SJCRH30 (cell line): ENCODE measurements around the gene KRTAP9-9. TPM values are rescaled to one million over a fixed set of nuclear protein-coding genes. Genes with fewer than 3 reads are reported as not detected.
A peak's percentile ranks its signal among the peaks of the same experiment; 100 is the strongest.
"Not testable (repeated sequence)": the region's sequence is repeated elsewhere in the genome, so short reads cannot be mapped to it uniquely, and the experiment has no call there.

ENCODE experiments used
- DNase-seq, 2 experiments: peaks; one replicate each; pipeline ENCODE4 v3.0.0-alpha.2; 2015 to 2020
- H3K27ac ChIP-seq: fragments of 250-450 bp; sonication (Bioruptor Pico); 2 replicates; pipeline ENCODE4 v1.5.1; 2020; ENCODE audit warnings: mild to moderate bottlenecking, moderate library complexity
- H3K27me3 ChIP-seq: fragments of 250-450 bp; sonication (Bioruptor Pico); 2 replicates; pipeline ENCODE4 v1.5.1; 2020; ENCODE audit warnings: mild to moderate bottlenecking, moderate library complexity
- H3K36me3 ChIP-seq: fragments of 250-450 bp; sonication (Bioruptor Pico); 2 replicates; pipeline ENCODE4 v1.5.1; 2020; ENCODE audit warnings: mild to moderate bottlenecking, moderate library complexity
- H3K4me1 ChIP-seq: fragments of 250-450 bp; sonication (Bioruptor Pico); 2 replicates; pipeline ENCODE4 v1.5.1; 2020; ENCODE audit warnings: mild to moderate bottlenecking, moderate library complexity
- H3K4me3 ChIP-seq: fragments of 250-450 bp; sonication (Bioruptor Pico); 2 replicates; pipeline ENCODE4 v1.5.1; 2020; ENCODE audit warnings: mild to moderate bottlenecking, moderate library complexity
- H3K9me3 ChIP-seq: fragments of 250-450 bp; sonication (Bioruptor Pico); replicated peaks from 2 replicates; pipeline ENCODE4 v1.5.1; 2020; ENCODE audit warnings: mild to moderate bottlenecking, moderate library complexity
- total RNA-seq: library from RNA; depleted of rRNA; stranded (reverse); fragments of >200 nt; shearing (Covaris generic); gene quantifications from 2 replicates; pipeline ENCODE4 v1.2.3, GENCODE V29; 2014

KRTAP9-9 gene
- total RNA-seq, 1 experiment from 2014 or later, result not detected

GRCh38 chr17:41249637-41250240 is 5.4 kb upstream of the KRTAP9-9 start, which contains the start of gene KRTAP9-4:
KRTAP9-4 (plus strand) TSS chr17:41249687; CDS start chr17:41249721, 34 bp downstream.
- DNase-seq, H3K27me3 ChIP-seq, H3K27ac ChIP-seq, H3K9me3 ChIP-seq, H3K4me1 ChIP-seq, H3K4me3 ChIP-seq, H3K36me3 ChIP-seq: not testable (repeated sequence)

- Histone ChIP-seq H3K36me3 (no peaks in the 10 kb centered on the region), H3K9me3 (no peaks in the 10 kb centered on the region), H3K27me3 (no peaks in the 10 kb centered on the region), H3K4me3 (no peak overlapping the region), H3K4me1 (no peaks in the 10 kb centered on the region), H3K27ac (no peak overlapping the region)
- no peak for DNase-seq
Measured at GRCh38 chr17:41251261-41251660, 3.9 kb upstream of the KRTAP9-9 start.

GRCh38 chr17:41254861-41255260 is 323 bp upstream of the KRTAP9-9 start:
- Histone ChIP-seq H3K27me3 (no peaks in the 10 kb centered on the region), H3K36me3 (no peaks in the 10 kb centered on the region), H3K4me1 (no peaks in the 10 kb centered on the region), H3K4me3 (no peak overlapping the region), H3K27ac (no peak overlapping the region), H3K9me3 (no peaks in the 10 kb centered on the region)
- DNase-seq, result no peak

GRCh38 chr17:41256291-41256685 is 1.1 kb downstream of the KRTAP9-9 start:
- H3K27ac ChIP-seq, result no peak overlapping the region
- H3K36me3 ChIP-seq, result no peaks in the 10 kb centered on the region
- no peaks in the 10 kb centered on the region for H3K9me3 ChIP-seq
- no peak overlapping the region for H3K4me3 ChIP-seq
- no peaks in the 10 kb centered on the region for H3K4me1 ChIP-seq
- H3K27me3 ChIP-seq, result no peaks in the 10 kb centered on the region
- DNase-seq, result no peak

GRCh38 chr17:41258406-41258805 is 3.2 kb downstream of the KRTAP9-9 start:
- DNase-seq, result no peak
- H3K9me3 ChIP-seq, result no peaks in the 10 kb centered on the region
- H3K36me3 ChIP-seq, result no peaks in the 10 kb centered on the region
- no peaks in the 10 kb centered on the region for H3K27me3 ChIP-seq
- no peak overlapping the region for H3K4me3 ChIP-seq
- no peak overlapping the region for H3K27ac ChIP-seq
- H3K4me1 ChIP-seq, result no peaks in the 10 kb centered on the region

- Histone ChIP-seq H3K36me3 (no peaks in the 10 kb centered on the region), H3K4me3 (no peak overlapping the region), H3K9me3 (no peaks in the 10 kb centered on the region), H3K27me3 (no peaks in the 10 kb centered on the region), H3K4me1 (no peaks in the 10 kb centered on the region), H3K27ac (no peak overlapping the region)
- DNase-seq, result no peak
Measured at GRCh38 chr17:41263212-41263611, 8.0 kb downstream of the KRTAP9-9 start.

- Histone ChIP-seq H3K4me1 (no peaks in the 10 kb centered on the region), H3K4me3 (no peak overlapping the region), H3K27ac (no peak overlapping the region), H3K9me3 (no peaks in the 10 kb centered on the region), H3K27me3 (no peaks in the 10 kb centered on the region), H3K36me3 (no peaks in the 10 kb centered on the region)
- DNase-seq, result no peak
Measured at GRCh38 chr17:41264599-41264998, 9.4 kb downstream of the KRTAP9-9 start.

- no peaks in the 10 kb centered on the region for H3K36me3 ChIP-seq
- no peak within 1 kb of the TSS for H3K4me3 ChIP-seq
- H3K27me3 ChIP-seq, result no peaks in the 10 kb centered on the region
- H3K9me3 ChIP-seq, result no peaks in the 10 kb centered on the region
- H3K4me1 ChIP-seq, result no peaks in the 10 kb centered on the region
- no peak within 1 kb of the TSS for H3K27ac ChIP-seq
- no peak for DNase-seq
Measured at GRCh38 chr17:41265078-41265477, 9.9 kb downstream of the KRTAP9-9 start, which contains the start of gene KRTAP9-6. KRTAP9-6 (plus strand) TSS chr17:41265378; CDS start chr17:41265378, 0 bp downstream.

- no peaks in the 10 kb centered on the region for H3K9me3 ChIP-seq
- no peak overlapping the region for H3K27ac ChIP-seq
- no peak overlapping the region for H3K4me3 ChIP-seq
- H3K36me3 ChIP-seq, result no peaks in the 10 kb centered on the region
- DNase-seq, result no peak
- H3K27me3 ChIP-seq, result no peaks in the 10 kb centered on the region
- H3K4me1 ChIP-seq, result no peaks in the 10 kb centered on the region
Measured at GRCh38 chr17:41267711-41268110, 12.5 kb downstream of the KRTAP9-9 start.

GRCh38 chr17:41271323-41271722 is 16.1 kb downstream of the KRTAP9-9 start:
- H3K27me3 ChIP-seq, DNase-seq, H3K27ac ChIP-seq: not testable (repeated sequence)

GRCh38 chr17:41271858-41272257 is 16.7 kb downstream of the KRTAP9-9 start:
- no peaks in the 10 kb centered on the region for H3K36me3 ChIP-seq
- H3K27ac ChIP-seq, result no peak overlapping the region
- H3K4me1 ChIP-seq, result no peaks in the 10 kb centered on the region
- no peak for DNase-seq
- no peaks in the 10 kb centered on the region for H3K9me3 ChIP-seq
- H3K4me3 ChIP-seq, result no peak overlapping the region
- no peaks in the 10 kb centered on the region for H3K27me3 ChIP-seq

More at GRCh38 chr17:41271323-41271722, 16.1 kb downstream of the KRTAP9-9 start:
- not testable (repeated sequence) for H3K4me3 ChIP-seq, H3K4me1 ChIP-seq, H3K9me3 ChIP-seq, H3K36me3 ChIP-seq

GRCh38 chr17:41275648-41276190 is 20.5 kb downstream of the KRTAP9-9 start, which contains the start of gene KRTAP9-7:
KRTAP9-7 (plus strand) TSS chr17:41275698; CDS start chr17:41275698, 0 bp downstream.
- not testable (repeated sequence) for H3K27ac ChIP-seq, H3K36me3 ChIP-seq, H3K9me3 ChIP-seq, DNase-seq, H3K4me3 ChIP-seq, H3K27me3 ChIP-seq, H3K4me1 ChIP-seq

- Histone ChIP-seq H3K36me3 (no peaks in the 10 kb centered on the region), H3K9me3 (no peaks in the 10 kb centered on the region), H3K4me3 (no peak overlapping the region), H3K4me1 (peaks cover 8% of the 10 kb centered on the region; the same call in 1 of the 2 replicates), H3K27ac (no peak overlapping the region), H3K27me3 (no peaks in the 10 kb centered on the region)
- DNase-seq, result no peak
Measured at GRCh38 chr17:41278176-41278955, 23.2 kb downstream of the KRTAP9-9 start.

GRCh38 chr17:41284043-41284442 is 28.9 kb downstream of the KRTAP9-9 start:
- DNase-seq, result peak; percentile 26 to 32
- H3K9me3 ChIP-seq, result no peaks in the 10 kb centered on the region
- H3K27me3 ChIP-seq, result no peaks in the 10 kb centered on the region
- H3K4me3 ChIP-seq, result no peak overlapping the region
- H3K36me3 ChIP-seq, result no peaks in the 10 kb centered on the region
- H3K27ac ChIP-seq, result peak overlapping the region; percentile 27; the same call in 1 of the 2 replicates
- H3K4me1 ChIP-seq, result peaks cover 29% of the 10 kb centered on the region

GRCh38 chr17:41284546-41284945 is 29.4 kb downstream of the KRTAP9-9 start:
- Histone ChIP-seq H3K9me3 (no peaks in the 10 kb centered on the region), H3K27ac (peak overlapping the region; percentile 22; the same call in 1 of the 2 replicates), H3K4me3 (no peak overlapping the region), H3K36me3 (no peaks in the 10 kb centered on the region), H3K27me3 (no peaks in the 10 kb centered on the region), H3K4me1 (peaks cover 28% of the 10 kb centered on the region)
- DNase-seq, result no peak
